Measurements from ENCODE around the gene CCSER1. TPM values are rescaled to one million over a fixed set of nuclear protein-coding genes. Genes with fewer than 3 reads are reported as not detected.

CCSER1 gene
- total RNA-seq, 2 donors from 2014 or later, result 1.5 to 2.7 TPM

- no peak overlapping the region for H3K4me3 ChIP-seq
- no peak overlapping the region for H3K27ac ChIP-seq
- H3K4me1 ChIP-seq (ENCODE audit: control insufficient read depth in 1 of 2, low read depth in 2 of 2), result no peaks in the 10 kb centered on the region
- DNase-seq (ENCODE audit: low spot score), result no peak
- no peaks in the 10 kb centered on the region for H3K36me3 ChIP-seq
- no peak for ATAC-seq (ENCODE audit: insufficient number of reproducible peaks, low FRiP score, low read depth)
- H3K9me3 ChIP-seq, result no peaks in the 10 kb centered on the region
- no peak for TF ChIP-seq CTCF (IDR thresholded peaks at IDR 0.05)
- no peaks in the 10 kb centered on the region for H3K27me3 ChIP-seq (replicated peaks; ENCODE audit: insufficient read depth)
Observed at GRCh38 chr4:90084277-90084966, 42.8 kb upstream of the CCSER1 start.

GRCh38 chr4:90084967-90085295 is 42.3 kb upstream of the CCSER1 start:
- Histone ChIP-seq H3K36me3 (no peaks in the 10 kb centered on the region), H3K9me3 (no peaks in the 10 kb centered on the region), H3K4me3 (no peak overlapping the region), H3K4me1 (ENCODE audit: control insufficient read depth in 1 of 2, low read depth in 2 of 2) (no peaks in the 10 kb centered on the region), H3K27ac (no peak overlapping the region), H3K27me3 (replicated peaks; ENCODE audit: insufficient read depth) (no peaks in the 10 kb centered on the region)
- DNase-seq (ENCODE audit: low spot score), result no peak
- no peak for ATAC-seq (ENCODE audit: insufficient number of reproducible peaks, low FRiP score, low read depth)
- TF ChIP-seq CTCF (IDR thresholded peaks at IDR 0.05), result no peak

GRCh38 chr4:90093526-90093925 is 33.7 kb upstream of the CCSER1 start:
- ATAC-seq (ENCODE audit: insufficient number of reproducible peaks, low FRiP score, low read depth) (no peak), DNase-seq (ENCODE audit: low spot score) (no peak)
- Histone ChIP-seq H3K4me3 (no peak overlapping the region), H3K36me3 (no peaks in the 10 kb centered on the region), H3K9me3 (no peaks in the 10 kb centered on the region), H3K4me1 (ENCODE audit: control insufficient read depth in 1 of 2, low read depth in 2 of 2) (no peaks in the 10 kb centered on the region), H3K27me3 (replicated peaks; ENCODE audit: insufficient read depth) (no peaks in the 10 kb centered on the region), H3K27ac (no peak overlapping the region)
- no peak for TF ChIP-seq CTCF (IDR thresholded peaks at IDR 0.05)

GRCh38 chr4:90095000-90095399 is 32.2 kb upstream of the CCSER1 start:
- H3K27ac ChIP-seq, result no peak overlapping the region
- TF ChIP-seq CTCF (IDR thresholded peaks at IDR 0.05), result no peak

GRCh38 chr4:90099812-90100211 is 27.4 kb upstream of the CCSER1 start:
- Histone ChIP-seq H3K27ac (no peak overlapping the region), H3K4me3 (no peak overlapping the region), H3K4me1 (ENCODE audit: control insufficient read depth in 1 of 2, low read depth in 2 of 2) (no peaks in the 10 kb centered on the region), H3K9me3 (no peaks in the 10 kb centered on the region), H3K36me3 (no peaks in the 10 kb centered on the region), H3K27me3 (replicated peaks; ENCODE audit: insufficient read depth) (no peaks in the 10 kb centered on the region)
- TF ChIP-seq CTCF (IDR thresholded peaks at IDR 0.05), result no peak
- DNase-seq (ENCODE audit: low spot score) (no peak), ATAC-seq (ENCODE audit: insufficient number of reproducible peaks, low FRiP score, low read depth) (no peak)

More at GRCh38 chr4:90095000-90095399, 32.2 kb upstream of the CCSER1 start:
- ATAC-seq (ENCODE audit: insufficient number of reproducible peaks, low FRiP score, low read depth) (no peak), DNase-seq (ENCODE audit: low spot score) (no peak)
- no peaks in the 10 kb centered on the region for H3K9me3 ChIP-seq
- H3K36me3 ChIP-seq, result no peaks in the 10 kb centered on the region
- no peaks in the 10 kb centered on the region for H3K27me3 ChIP-seq (replicated peaks; ENCODE audit: insufficient read depth)
- H3K4me3 ChIP-seq, result no peak overlapping the region
- no peaks in the 10 kb centered on the region for H3K4me1 ChIP-seq (ENCODE audit: control insufficient read depth in 1 of 2, low read depth in 2 of 2)

Data from thoracic aorta (tissue), 2 donors.